PFSK-1 (cell line): ENCODE measurements around the gene CD83.

ENCODE experiments used
- REST ChIP-seq, 2 experiments: IDR thresholded peaks; 2 replicates each; pipeline versions ENCODE4 v1.6.1 to v1.8.0; 2011 to 2012; ENCODE audit warnings: low read depth in 2 of 2, low read length in 2 of 2, control low read depth in 1 of 2, inconsistent platforms in 1 of 2, mild to moderate bottlenecking in 1 of 2, moderate library complexity in 1 of 2; ENCODE audit not compliant: insufficient read depth in 1 of 2
- TAF1 ChIP-seq: IDR thresholded peaks from 2 replicates; pipeline ENCODE4 v1.6.1; 2012; ENCODE audit warnings: low read length, control low read depth, borderline replicate concordance; ENCODE audit not compliant: insufficient read depth

DNA sequence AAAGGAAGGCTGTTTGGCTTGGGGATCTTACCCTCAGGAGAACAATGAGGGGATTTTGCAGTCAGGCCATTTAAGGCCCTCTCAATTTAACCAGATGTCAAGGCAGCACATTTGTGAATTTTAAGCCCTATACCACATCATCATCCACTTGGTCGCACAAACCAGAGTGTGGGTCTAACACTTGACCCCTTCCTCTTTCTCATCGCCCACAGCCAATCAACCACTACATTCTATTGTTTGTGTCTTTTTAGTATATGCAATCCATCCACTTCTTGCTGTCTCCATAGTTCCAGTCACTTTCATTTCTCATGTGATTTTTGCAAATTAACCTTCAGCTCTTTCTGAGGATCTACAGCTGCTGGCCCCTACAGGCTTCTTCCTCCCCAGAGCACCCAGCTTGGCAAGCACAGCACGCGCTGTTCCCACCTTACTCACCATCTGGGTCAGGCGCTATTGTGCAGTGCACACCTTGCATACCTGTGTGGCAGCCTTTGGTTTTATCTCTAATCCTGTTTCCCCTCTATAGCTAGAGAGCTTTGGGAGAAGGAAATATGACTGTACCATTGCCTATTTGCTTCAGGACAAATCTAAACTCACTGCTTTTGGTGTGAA, 32.3 kb upstream of the CD83 start:
- TF ChIP-seq TAF1 = no peak
- TF ChIP-seq REST (IDR thresholded peaks at IDR 0.05; ENCODE audit: insufficient read depth in 1 of 2, low read depth in 2 of 2, low read length in 2 of 2) = no peak
